HepG2 (cell line): Measurements from ENCODE around the gene SESN2. TPM values are rescaled to one million over a fixed set of nuclear protein-coding genes. Genes with fewer than 3 reads are reported as not detected.

Experiments used
- ATF1 ChIP-seq: IDR thresholded peaks from 2 replicates; pipeline ENCODE4 v1.6.1; 2016; ENCODE audit warnings: mild to moderate bottlenecking, control low read depth
- BRD4 ChIP-seq: sonication (generic); formaldehyde crosslinking; IDR thresholded peaks from 2 replicates; pipeline ENCODE4 v1.4.0; 2020; ENCODE audit warnings: missing genetic modification reagents
- ELF3 ChIP-seq: IDR thresholded peaks from 2 replicates; pipeline ENCODE4 v1.6.1; 2016; ENCODE audit warnings: missing genetic modification reagents, missing compliant biosample characterization
- FOXP1 ChIP-seq, 2 experiments: fragments of 450-650 bp in 1 of 2; IDR thresholded peaks; 2 replicates each; pipeline ENCODE4 v1.6.1; 2017 to 2018; ENCODE audit warnings: antibody characterized with exemption in 1 of 2
- HIVEP1 ChIP-seq: sonication (generic); formaldehyde crosslinking; IDR thresholded peaks from 2 replicates; pipeline ENCODE4 v1.4.0; 2020; ENCODE audit warnings: mild to moderate bottlenecking, missing genetic modification reagents
- HNF1B ChIP-seq: sonication (generic); formaldehyde crosslinking; IDR thresholded peaks from 2 replicates; pipeline ENCODE4 v1.5.1; 2020; ENCODE audit warnings: mild to moderate bottlenecking, moderate library complexity, missing genetic modification reagents
- NBN ChIP-seq: fragments of 450-650 bp; conservative IDR thresholded peaks from 2 replicates; pipeline ENCODE4 v1.6.1; 2017
- NFKBIZ ChIP-seq: IDR thresholded peaks from 2 replicates; pipeline ENCODE4 v1.6.1; 2018; ENCODE audit warnings: missing genetic modification reagents, missing compliant biosample characterization
- NR2F2 ChIP-seq: IDR thresholded peaks from 2 replicates; pipeline ENCODE4 v1.6.1; 2012; ENCODE audit warnings: low read depth, inconsistent platforms, borderline replicate concordance
- RAD51 ChIP-seq: fragments of 450-650 bp; IDR thresholded peaks from 2 replicates; pipeline ENCODE4 v1.6.1; 2016; ENCODE audit warnings: borderline replicate concordance
- RCOR2 ChIP-seq: IDR thresholded peaks from 2 replicates; pipeline ENCODE4 v1.6.1; 2016; ENCODE audit warnings: missing biosample characterization, missing genetic modification reagents
- REXO4 ChIP-seq: sonication (generic); formaldehyde crosslinking; IDR thresholded peaks from 2 replicates; pipeline ENCODE4 v1.8.0; 2022; ENCODE audit warnings: missing genetic modification reagents, mild to moderate bottlenecking, borderline replicate concordance
- SOX5 ChIP-seq: IDR thresholded peaks from 2 replicates; pipeline ENCODE4 v1.6.1; 2016; ENCODE audit warnings: borderline replicate concordance
- SP1 ChIP-seq, 2 experiments: fragments of 450-650 bp in 1 of 2; sonication (generic) in 1 of 2; formaldehyde crosslinking in 1 of 2; IDR thresholded peaks; 2 replicates each; pipeline versions ENCODE4 v1.4.0 to v1.6.1; 2016 to 2020; ENCODE audit warnings: missing genetic modification reagents in 1 of 2
- TAF15 ChIP-seq: fragments of 200-400 bp; formaldehyde crosslinking; IDR thresholded peaks from one replicate; pipeline ENCODE4 v1.6.1; 2018; ENCODE audit warnings: mild to moderate bottlenecking, low read depth, low read length; ENCODE audit not compliant: poor library complexity, severe bottlenecking
- YEATS4 ChIP-seq: sonication (generic); formaldehyde crosslinking; IDR thresholded peaks from 2 replicates; pipeline ENCODE4 v1.4.0; 2020; ENCODE audit warnings: missing genetic modification reagents, borderline replicate concordance
- ZBTB2 ChIP-seq: sonication (generic); formaldehyde crosslinking; IDR thresholded peaks from 2 replicates; pipeline ENCODE4 v1.8.0; 2022; ENCODE audit warnings: low read depth, missing genetic modification reagents
- ZFP36 ChIP-seq: fragments of 150-350 bp; IDR thresholded peaks from 2 replicates; pipeline ENCODE4 v1.6.1; 2018; ENCODE audit warnings: borderline replicate concordance, low read length, low read depth; ENCODE audit not compliant: partially characterized antibody
- ZKSCAN5 ChIP-seq: sonication (generic); formaldehyde crosslinking; IDR thresholded peaks from 2 replicates; pipeline ENCODE4 v1.5.1; 2020; ENCODE audit warnings: mild to moderate bottlenecking, missing genetic modification reagents
- ZNF207 ChIP-seq: fragments of 450-650 bp; IDR thresholded peaks from 2 replicates; pipeline ENCODE4 v1.6.1; 2016; ENCODE audit warnings: antibody characterized with exemption, borderline replicate concordance
- ZNF30 ChIP-seq: sonication (generic); formaldehyde crosslinking; IDR thresholded peaks from 2 replicates; pipeline ENCODE4 v1.5.0; 2020; ENCODE audit warnings: mild to moderate bottlenecking, missing genetic modification reagents
- ZNF33B ChIP-seq: sonication (generic); formaldehyde crosslinking; IDR thresholded peaks from 2 replicates; pipeline ENCODE4 v1.5.1; 2020; ENCODE audit warnings: mild to moderate bottlenecking, missing genetic modification reagents
- ZNF354B ChIP-seq: sonication (generic); formaldehyde crosslinking; IDR thresholded peaks from 2 replicates; pipeline ENCODE4 v1.8.0; 2022; ENCODE audit warnings: mild to moderate bottlenecking, missing genetic modification reagents
- ZNF382 ChIP-seq: sonication (generic); formaldehyde crosslinking; IDR thresholded peaks from 2 replicates; pipeline ENCODE4 v1.5.0; 2020; ENCODE audit warnings: missing genetic modification reagents, mild to moderate bottlenecking, borderline replicate concordance
- ZNF496 ChIP-seq: sonication (generic); formaldehyde crosslinking; IDR thresholded peaks from 2 replicates; pipeline ENCODE4 v1.8.1; 2023; ENCODE audit warnings: mild to moderate bottlenecking, moderate library complexity, missing genetic modification reagents; ENCODE audit not compliant: insufficient replicate concordance
- polyA plus RNA-seq, 8 experiments: library from polyadenylated mRNA; depleted of rRNA in 3 of 8; stranded (reverse) in 7 of 8; unstranded in 1 of 8; fragments of >200 nt; fragmentation: Illumina TruSeq in 4 of 8; extraction: Trizol in 4 of 8; gene quantifications; 2 replicates each; pipeline versions ENCODE4 v1.2.1 to v1.2.3, GENCODE V29; 2011 to 2016; ENCODE audit warnings: low read depth in 4 of 8, missing spikeins in 1 of 8, mixed read lengths in 1 of 8; ENCODE audit not compliant: insufficient read depth in 1 of 8
- total RNA-seq, 5 experiments: library from RNA; depleted of rRNA; stranded (reverse); fragments of >200 nt; fragmentation: Illumina TruSeq; extraction: Trizol; gene quantifications; 2 replicates each; pipeline ENCODE4 v1.2.3, GENCODE V29; 2016; ENCODE audit warnings: low read depth in 1 of 5
- TF ChIP-seq, protein P1 (sequence below): sonication (generic); formaldehyde crosslinking; IDR thresholded peaks from 2 replicates; pipeline ENCODE4 v1.8.0; 2022; ENCODE audit warnings: mild to moderate bottlenecking, missing genetic modification reagents, moderate library complexity
- TF ChIP-seq, protein P2 (sequence below): sonication (generic); formaldehyde crosslinking; conservative IDR thresholded peaks from 2 replicates; pipeline ENCODE4 v1.4.0; 2020; ENCODE audit warnings: missing genetic modification reagents

The SESN2 gene
- total and polyA plus RNA-seq, 2 of the 13 experiments (the other 11 are each of a cell fraction or from before 2014, with no cell fraction given), result 13.2 to 19.1 TPM

DNA sequence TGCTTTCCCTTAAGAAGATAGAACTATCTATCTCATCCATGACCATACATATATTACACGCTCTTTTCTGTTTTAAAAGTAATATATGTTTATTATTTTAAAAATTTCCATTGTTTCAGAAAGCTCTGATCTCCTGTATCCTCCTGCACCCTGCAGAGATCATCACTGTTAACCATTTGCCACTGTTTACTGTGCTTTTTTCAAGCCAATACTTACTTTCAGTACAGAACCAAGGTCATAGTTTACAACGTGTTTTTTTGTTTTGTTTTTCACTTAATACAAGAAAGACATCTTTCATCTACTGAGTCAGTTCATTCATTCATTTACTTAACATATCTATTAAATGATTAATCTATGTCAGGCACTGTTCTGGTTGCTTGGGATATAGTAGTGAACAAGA lies 10.2 kb downstream of the SESN2 start (continued):
- TF ChIP-seq, protein P1, sequence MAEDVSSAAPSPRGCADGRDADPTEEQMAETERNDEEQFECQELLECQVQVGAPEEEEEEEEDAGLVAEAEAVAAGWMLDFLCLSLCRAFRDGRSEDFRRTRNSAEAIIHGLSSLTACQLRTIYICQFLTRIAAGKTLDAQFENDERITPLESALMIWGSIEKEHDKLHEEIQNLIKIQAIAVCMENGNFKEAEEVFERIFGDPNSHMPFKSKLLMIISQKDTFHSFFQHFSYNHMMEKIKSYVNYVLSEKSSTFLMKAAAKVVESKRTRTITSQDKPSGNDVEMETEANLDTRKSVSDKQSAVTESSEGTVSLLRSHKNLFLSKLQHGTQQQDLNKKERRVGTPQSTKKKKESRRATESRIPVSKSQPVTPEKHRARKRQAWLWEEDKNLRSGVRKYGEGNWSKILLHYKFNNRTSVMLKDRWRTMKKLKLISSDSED, result no peak
- TF ChIP-seq RAD51 (no peak), NR2F2 (no peak), ZKSCAN5 (CRISPR knock-in tag) (no peak), ZNF496 (CRISPR knock-in tag) (no peak), ZNF33B (CRISPR knock-in tag) (no peak), NBN (no peak), ZBTB2 (CRISPR knock-in tag) (no peak), ELF3 (CRISPR knock-in tag) (no peak), ZFP36 (no peak), ZNF207 (no peak), SOX5 (peak; percentile 50; the same call in 1 of the 2 replicates), SP1 (IDR thresholded peaks at IDR 0.05) (no peak), SP1 (CRISPR knock-in tag; IDR thresholded peaks at IDR 0.05) (no peak), REXO4 (no peak), ZNF382 (CRISPR knock-in tag) (no peak), TAF15 (no peak), HIVEP1 (no peak), HNF1B (CRISPR knock-in tag) (no peak), ZNF30 (CRISPR knock-in tag) (no peak), YEATS4 (CRISPR knock-in tag) (no peak), NFKBIZ (no peak), BRD4 (CRISPR knock-in tag) (no peak), ATF1 (CRISPR knock-in tag) (peak; percentile 18; the same call in 1 of the 2 replicates), FOXP1 (IDR thresholded peaks at IDR 0.05) (no peak), FOXP1 (CRISPR knock-in tag; IDR thresholded peaks at IDR 0.05) (peak; percentile 57; the same call in 1 of the 2 replicates), RCOR2 (CRISPR knock-in tag) (no peak), ZNF354B (CRISPR knock-in tag) (no peak)
- TF ChIP-seq, protein P2, sequence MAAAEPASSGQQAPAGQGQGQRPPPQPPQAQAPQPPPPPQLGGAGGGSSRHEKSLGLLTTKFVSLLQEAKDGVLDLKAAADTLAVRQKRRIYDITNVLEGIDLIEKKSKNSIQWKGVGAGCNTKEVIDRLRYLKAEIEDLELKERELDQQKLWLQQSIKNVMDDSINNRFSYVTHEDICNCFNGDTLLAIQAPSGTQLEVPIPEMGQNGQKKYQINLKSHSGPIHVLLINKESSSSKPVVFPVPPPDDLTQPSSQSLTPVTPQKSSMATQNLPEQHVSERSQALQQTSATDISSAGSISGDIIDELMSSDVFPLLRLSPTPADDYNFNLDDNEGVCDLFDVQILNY (CRISPR knock-in tag), result no peak
